ENCODE measurements around the gene KCNQ5.

KCNQ5 gene

DNA sequence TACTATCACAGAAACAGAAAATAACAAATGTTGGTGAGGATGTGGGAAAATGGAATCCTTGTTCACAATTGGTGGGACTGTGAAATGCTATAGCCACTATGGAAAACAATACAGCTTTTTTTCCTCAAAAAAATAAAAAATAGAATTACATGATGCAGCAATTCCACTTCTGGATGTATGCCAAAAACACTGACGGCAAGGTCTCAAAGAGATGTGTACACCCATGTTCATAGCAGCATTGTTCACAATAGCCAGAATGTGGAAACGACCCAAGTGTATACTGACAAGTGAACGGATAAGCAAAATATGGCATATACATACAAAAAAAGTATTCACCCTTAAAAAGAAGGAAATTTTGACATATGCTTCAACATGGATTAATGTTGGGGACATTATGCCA lies 390.1 kb downstream of the KCNQ5 start:
- Histone ChIP-seq H3K4me2 (ENCODE audit: low read length) (no peak overlapping the region), H4K20me1 (ENCODE audit: control insufficient read depth, insufficient read depth, low read depth, low read length) (no peaks in the 10 kb centered on the region), H3K9me2 (replicated peaks; ENCODE audit: control insufficient read depth, low read length) (no peaks in the 10 kb centered on the region), H3K4me1 (ENCODE audit: control insufficient read depth, low read length) (no peaks in the 10 kb centered on the region), H3K27me3 (ENCODE audit: control insufficient read depth, low read length) (no peaks in the 10 kb centered on the region), H3K27ac (ENCODE audit: low read depth, low read length) (no peak overlapping the region), H3K79me2 (ENCODE audit: control insufficient read depth, low read length) (no peaks in the 10 kb centered on the region), H3K36me3 (ENCODE audit: control insufficient read depth, low read length) (peaks cover 16% of the 10 kb centered on the region), H3K9me3 (ENCODE audit: control insufficient read depth, insufficient read depth, low read length) (peaks cover 9% of the 10 kb centered on the region; the same call in 1 of the 2 replicates), H3F3A (ENCODE audit: control insufficient read depth, insufficient read depth) (no peaks in the 10 kb centered on the region), H3K4me3 (ENCODE audit: low read length) (no peak overlapping the region)
- TF ChIP-seq, protein P1, sequence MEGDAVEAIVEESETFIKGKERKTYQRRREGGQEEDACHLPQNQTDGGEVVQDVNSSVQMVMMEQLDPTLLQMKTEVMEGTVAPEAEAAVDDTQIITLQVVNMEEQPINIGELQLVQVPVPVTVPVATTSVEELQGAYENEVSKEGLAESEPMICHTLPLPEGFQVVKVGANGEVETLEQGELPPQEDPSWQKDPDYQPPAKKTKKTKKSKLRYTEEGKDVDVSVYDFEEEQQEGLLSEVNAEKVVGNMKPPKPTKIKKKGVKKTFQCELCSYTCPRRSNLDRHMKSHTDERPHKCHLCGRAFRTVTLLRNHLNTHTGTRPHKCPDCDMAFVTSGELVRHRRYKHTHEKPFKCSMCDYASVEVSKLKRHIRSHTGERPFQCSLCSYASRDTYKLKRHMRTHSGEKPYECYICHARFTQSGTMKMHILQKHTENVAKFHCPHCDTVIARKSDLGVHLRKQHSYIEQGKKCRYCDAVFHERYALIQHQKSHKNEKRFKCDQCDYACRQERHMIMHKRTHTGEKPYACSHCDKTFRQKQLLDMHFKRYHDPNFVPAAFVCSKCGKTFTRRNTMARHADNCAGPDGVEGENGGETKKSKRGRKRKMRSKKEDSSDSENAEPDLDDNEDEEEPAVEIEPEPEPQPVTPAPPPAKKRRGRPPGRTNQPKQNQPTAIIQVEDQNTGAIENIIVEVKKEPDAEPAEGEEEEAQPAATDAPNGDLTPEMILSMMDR (IDR thresholded peaks at IDR 0.05; ENCODE audit: low read depth, low read length, poor library complexity, severe bottlenecking), result no peak
- no peak for TF ChIP-seq EZH2phosphoT487 (IDR thresholded peaks at IDR 0.05; ENCODE audit: borderline replicate concordance, low read length)

DNA sequence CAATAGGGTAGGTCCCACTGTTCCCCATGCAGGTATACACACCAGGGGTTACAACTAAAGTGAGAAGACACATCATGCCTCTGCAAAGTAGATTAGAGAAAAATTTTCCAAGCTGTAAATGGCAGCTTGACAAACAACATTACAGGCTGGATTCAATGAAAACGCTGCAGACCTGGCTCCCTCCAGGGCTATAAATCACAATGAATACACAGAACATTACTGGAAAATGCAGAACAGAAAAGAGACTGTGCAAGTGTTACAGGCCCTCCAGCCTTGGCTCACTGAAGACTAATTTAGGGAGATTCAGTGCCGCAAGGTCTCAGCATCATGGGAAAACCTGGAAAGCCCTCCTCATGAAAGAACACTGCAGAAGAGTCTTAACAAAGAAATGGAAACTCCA lies 395.6 kb downstream of the KCNQ5 start:
- H3K79me2 ChIP-seq (ENCODE audit: control insufficient read depth, low read length), result no peaks in the 10 kb centered on the region
- H3K36me3 ChIP-seq (ENCODE audit: control insufficient read depth, low read length), result no peaks in the 10 kb centered on the region
- H3K4me1 ChIP-seq (ENCODE audit: control insufficient read depth, low read length), result no peaks in the 10 kb centered on the region
- no peaks in the 10 kb centered on the region for H3K27me3 ChIP-seq (ENCODE audit: control insufficient read depth, low read length)
- H3K4me2 ChIP-seq (ENCODE audit: low read length), result no peak overlapping the region
- TF ChIP-seq, protein P1 (IDR thresholded peaks at IDR 0.05; ENCODE audit: low read depth, low read length, poor library complexity, severe bottlenecking), result no peak
- no peak for TF ChIP-seq EZH2phosphoT487 (IDR thresholded peaks at IDR 0.05; ENCODE audit: borderline replicate concordance, low read length)
- no peaks in the 10 kb centered on the region for H3K9me3 ChIP-seq (ENCODE audit: control insufficient read depth, insufficient read depth, low read length)
- H4K20me1 ChIP-seq (ENCODE audit: control insufficient read depth, insufficient read depth, low read depth, low read length), result no peaks in the 10 kb centered on the region
- no peak overlapping the region for H3K4me3 ChIP-seq (ENCODE audit: low read length)
- H3F3A ChIP-seq (ENCODE audit: control insufficient read depth, insufficient read depth), result no peaks in the 10 kb centered on the region
- no peaks in the 10 kb centered on the region for H3K9me2 ChIP-seq (replicated peaks; ENCODE audit: control insufficient read depth, low read length)
- H3K27ac ChIP-seq (ENCODE audit: low read depth, low read length), result no peak overlapping the region

DNA sequence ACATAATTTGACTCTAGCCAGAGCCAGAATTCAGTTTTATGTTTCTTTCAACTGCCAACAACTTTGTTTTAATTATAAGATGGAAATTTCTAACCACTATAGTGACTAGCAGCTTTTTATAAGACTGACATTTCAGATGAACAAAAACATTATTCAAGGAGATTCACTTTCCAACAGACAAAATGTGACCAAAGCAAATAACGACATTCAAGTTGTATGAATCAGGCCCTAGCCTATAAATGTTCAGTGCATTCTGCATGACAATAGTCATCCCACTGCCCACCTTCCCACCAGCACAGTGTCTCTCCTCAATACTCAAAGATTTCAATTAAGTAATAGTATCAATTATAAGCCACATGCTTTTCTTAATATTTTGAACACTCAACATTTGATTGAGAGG lies 402.7 kb downstream of the KCNQ5 start:
- Histone ChIP-seq H3K9me2 (replicated peaks; ENCODE audit: control insufficient read depth, low read length) (no peaks in the 10 kb centered on the region), H3K4me1 (ENCODE audit: control insufficient read depth, low read length) (peaks cover 11% of the 10 kb centered on the region), H4K20me1 (ENCODE audit: control insufficient read depth, insufficient read depth, low read depth, low read length) (no peaks in the 10 kb centered on the region), H3K27ac (ENCODE audit: low read depth, low read length) (no peak overlapping the region), H3K4me3 (ENCODE audit: low read length) (no peak overlapping the region), H3K4me2 (ENCODE audit: low read length) (no peak overlapping the region), H3K9me3 (ENCODE audit: control insufficient read depth, insufficient read depth, low read length) (no peaks in the 10 kb centered on the region), H3K27me3 (ENCODE audit: control insufficient read depth, low read length) (no peaks in the 10 kb centered on the region), H3K36me3 (ENCODE audit: control insufficient read depth, low read length) (no peaks in the 10 kb centered on the region), H3K79me2 (ENCODE audit: control insufficient read depth, low read length) (no peaks in the 10 kb centered on the region), H3F3A (ENCODE audit: control insufficient read depth, insufficient read depth) (no peaks in the 10 kb centered on the region)
- no peak for TF ChIP-seq EZH2phosphoT487 (IDR thresholded peaks at IDR 0.05; ENCODE audit: borderline replicate concordance, low read length)
- TF ChIP-seq, protein P1 (IDR thresholded peaks at IDR 0.05; ENCODE audit: low read depth, low read length, poor library complexity, severe bottlenecking), result no peak

DNA sequence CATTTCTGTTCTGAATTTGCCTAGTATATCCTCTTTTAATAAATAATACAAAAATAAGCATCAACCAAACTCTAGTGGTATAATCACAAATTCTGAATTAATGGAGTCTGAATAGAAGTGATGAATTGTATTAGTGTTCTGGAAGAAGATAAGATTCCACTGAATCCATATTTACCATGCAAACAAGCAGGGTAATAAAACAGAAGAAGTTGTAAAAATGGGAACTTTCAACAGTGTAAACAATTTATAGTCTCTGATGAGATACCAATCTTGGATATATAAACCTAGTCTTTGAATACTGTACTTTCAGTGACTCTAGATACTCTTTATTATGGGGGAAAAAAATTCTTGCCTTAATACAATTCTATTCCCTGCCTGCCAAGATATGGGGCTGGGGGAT lies 405.8 kb downstream of the KCNQ5 start:
- Histone ChIP-seq H3K36me3 (ENCODE audit: control insufficient read depth, low read length) (no peaks in the 10 kb centered on the region), H3K9me2 (replicated peaks; ENCODE audit: control insufficient read depth, low read length) (no peaks in the 10 kb centered on the region), H3K27ac (ENCODE audit: low read depth, low read length) (no peak overlapping the region), H4K20me1 (ENCODE audit: control insufficient read depth, insufficient read depth, low read depth, low read length) (no peaks in the 10 kb centered on the region), H3K79me2 (ENCODE audit: control insufficient read depth, low read length) (no peaks in the 10 kb centered on the region), H3K4me3 (ENCODE audit: low read length) (no peak overlapping the region), H3K4me1 (ENCODE audit: control insufficient read depth, low read length) (peaks cover 11% of the 10 kb centered on the region), H3K27me3 (ENCODE audit: control insufficient read depth, low read length) (no peaks in the 10 kb centered on the region), H3K9me3 (ENCODE audit: control insufficient read depth, insufficient read depth, low read length) (no peaks in the 10 kb centered on the region), H3K4me2 (ENCODE audit: low read length) (no peak overlapping the region), H3F3A (ENCODE audit: control insufficient read depth, insufficient read depth) (no peaks in the 10 kb centered on the region)
- no peak for TF ChIP-seq EZH2phosphoT487 (IDR thresholded peaks at IDR 0.05; ENCODE audit: borderline replicate concordance, low read length)
- TF ChIP-seq, protein P1 (IDR thresholded peaks at IDR 0.05; ENCODE audit: low read depth, low read length, poor library complexity, severe bottlenecking), result no peak

All from DOHH2 (cell line).